GM19025 (cell line): ENCODE measurements around the gene NR1D1.

Experiments used
- ATAC-seq: cut with Tn5 transposase; IDR thresholded peaks from one replicate; pipeline ENCODE4 v1.9.1; 2021; ENCODE audit warnings: mild to moderate bottlenecking, low read depth, moderate library complexity; ENCODE audit not compliant: unreplicated experiment

Gene NR1D1

DNA sequence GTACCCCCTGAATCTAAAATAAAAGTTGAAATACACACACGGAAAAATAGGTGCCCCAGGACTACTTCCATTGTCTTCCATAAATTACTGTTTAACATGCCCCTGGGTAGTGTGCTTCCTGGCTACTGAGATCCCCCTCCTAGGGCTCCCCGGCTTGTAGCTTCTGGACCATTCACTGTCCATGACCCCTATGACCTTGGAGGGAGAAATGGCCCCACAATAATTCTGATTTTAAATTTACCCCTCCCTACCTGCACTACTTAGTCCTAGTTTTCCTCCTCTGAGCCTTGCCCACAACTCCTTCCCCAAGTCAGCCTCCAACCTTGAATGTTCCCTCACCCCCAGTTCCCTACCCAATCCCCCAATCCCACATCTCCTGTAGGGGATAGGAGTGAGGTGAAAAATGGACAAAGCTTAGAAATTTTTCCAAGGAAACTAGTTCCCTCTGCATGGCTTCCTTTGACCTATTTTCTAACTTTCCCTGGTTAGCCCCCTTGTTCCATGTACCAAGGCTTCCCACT lies 11.9 kb upstream of the NR1D1 start:
- ATAC-seq = no peak

DNA sequence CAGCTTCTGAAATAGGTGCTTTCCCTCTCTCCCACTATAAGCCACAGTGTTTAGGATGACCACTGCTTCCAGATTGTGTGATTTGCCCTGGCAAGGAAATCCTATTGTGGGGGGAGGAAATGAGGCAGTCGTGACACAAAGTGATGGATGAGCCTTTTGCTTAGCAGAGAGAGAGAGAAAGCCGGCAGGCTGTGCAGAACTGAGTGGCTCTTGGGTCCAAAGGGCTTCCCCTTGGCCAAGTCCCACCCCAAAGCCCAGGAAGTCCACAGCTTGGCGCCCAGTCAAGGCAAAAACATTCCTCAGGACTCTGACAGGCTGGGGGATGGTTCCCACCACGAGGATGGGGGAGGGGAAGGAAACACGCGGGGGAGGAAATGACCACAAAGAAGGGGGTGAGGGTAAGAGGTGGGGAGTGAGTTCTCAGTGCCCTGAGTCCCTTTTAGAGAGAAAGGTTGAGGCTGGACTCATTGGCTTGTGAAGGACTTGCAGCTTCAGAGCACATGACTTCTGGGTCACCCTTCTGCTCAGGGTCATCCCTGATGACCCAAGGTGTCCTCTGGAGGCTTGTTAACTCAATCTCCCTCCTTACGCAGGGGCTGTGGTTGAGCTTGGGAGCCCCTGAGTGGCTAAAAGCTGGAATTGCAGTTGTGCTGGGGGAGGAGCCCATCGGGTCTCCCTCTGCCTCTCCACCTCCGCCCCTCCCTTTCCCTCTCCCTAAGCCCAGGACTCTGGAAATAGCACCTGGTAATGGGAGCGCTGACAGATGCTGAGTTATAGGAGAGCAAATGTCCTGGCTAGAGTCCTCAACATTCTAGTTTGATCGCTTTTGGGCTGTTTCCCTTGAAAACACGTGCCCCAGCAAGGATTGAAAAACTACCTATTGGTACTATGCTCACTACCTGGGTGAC lies 11.1 kb upstream of the NR1D1 start:
- ATAC-seq = no peak

DNA sequence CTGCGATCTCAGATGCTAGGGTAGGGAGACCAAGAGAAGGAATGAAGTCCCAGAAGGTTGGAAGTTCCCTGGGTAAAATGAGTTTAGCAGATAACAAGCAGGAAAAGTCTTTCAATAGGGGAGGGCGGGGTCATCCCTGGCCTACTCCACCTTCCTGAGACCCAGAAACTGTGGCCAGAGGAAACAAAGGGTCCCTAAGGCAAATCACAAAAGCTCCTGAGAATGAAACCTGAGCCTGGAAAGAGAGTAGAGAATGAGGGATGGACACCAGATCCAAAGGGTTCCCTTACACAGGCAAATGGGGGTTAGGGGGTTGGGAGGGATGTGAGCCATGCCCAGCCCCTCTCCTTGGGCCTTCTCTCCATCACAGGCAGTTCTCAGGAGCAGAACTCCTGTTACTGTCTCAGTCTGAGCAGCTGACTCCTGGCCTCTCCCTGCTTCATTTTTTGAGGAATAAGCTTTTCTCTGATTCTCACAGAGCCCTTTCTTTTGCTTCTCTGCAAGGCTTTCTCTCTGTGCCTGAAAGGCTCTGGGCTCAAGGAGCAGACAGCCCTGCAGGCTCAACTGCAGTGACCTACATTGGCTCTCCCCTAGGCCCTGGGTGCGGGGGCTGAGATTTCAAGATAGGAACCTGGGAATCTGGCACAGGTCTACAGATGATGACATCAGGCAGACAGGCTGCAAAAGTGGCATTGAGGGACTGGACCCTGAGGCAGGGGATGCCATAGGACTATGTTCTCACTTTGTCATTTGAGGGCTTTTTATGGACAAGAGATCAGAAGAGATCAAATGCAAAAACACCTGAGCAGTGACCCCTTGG lies 9.8 kb upstream of the NR1D1 start:
- no peak for ATAC-seq

DNA sequence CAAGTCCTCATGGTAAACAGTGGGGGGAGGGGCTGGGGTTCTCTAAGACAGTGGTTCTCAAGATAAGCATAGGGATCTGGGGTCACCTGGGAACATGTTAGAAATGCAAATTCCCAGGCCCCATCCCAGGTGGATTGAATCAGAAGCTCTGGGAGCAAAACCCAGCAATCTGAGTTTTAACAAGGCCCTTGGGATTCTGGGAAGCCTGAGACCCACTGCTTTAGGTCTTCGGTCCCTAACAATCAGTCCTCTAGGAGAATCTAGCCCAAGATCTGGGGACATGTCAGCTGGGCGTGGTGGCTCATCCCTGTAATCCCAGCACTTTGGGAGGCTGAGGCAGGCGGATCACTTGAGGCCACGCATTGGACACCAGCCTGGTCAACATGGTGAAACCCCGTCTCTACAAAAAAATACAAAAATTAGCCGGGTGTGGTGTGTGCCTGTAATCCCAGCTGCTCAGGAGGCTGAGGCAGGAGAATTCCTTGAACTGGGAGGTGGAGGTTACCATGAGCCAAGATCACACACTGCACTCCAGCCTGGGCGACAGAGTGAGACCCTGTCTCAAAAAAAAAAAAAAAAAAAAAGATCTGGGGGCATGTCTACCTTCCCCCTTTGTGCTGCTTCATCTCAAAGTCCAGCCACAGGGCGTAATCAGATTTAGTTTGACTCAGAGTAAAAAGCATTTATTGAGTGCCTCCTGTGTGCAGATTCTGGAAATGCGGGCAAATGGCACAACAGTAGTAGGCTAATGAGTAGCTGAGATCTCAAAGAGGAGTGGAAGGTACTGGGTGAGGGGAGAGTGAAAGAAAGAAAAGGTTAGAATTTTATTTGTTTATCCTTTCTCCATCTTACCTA lies 8.8 kb upstream of the NR1D1 start:
- ATAC-seq = no peak

DNA sequence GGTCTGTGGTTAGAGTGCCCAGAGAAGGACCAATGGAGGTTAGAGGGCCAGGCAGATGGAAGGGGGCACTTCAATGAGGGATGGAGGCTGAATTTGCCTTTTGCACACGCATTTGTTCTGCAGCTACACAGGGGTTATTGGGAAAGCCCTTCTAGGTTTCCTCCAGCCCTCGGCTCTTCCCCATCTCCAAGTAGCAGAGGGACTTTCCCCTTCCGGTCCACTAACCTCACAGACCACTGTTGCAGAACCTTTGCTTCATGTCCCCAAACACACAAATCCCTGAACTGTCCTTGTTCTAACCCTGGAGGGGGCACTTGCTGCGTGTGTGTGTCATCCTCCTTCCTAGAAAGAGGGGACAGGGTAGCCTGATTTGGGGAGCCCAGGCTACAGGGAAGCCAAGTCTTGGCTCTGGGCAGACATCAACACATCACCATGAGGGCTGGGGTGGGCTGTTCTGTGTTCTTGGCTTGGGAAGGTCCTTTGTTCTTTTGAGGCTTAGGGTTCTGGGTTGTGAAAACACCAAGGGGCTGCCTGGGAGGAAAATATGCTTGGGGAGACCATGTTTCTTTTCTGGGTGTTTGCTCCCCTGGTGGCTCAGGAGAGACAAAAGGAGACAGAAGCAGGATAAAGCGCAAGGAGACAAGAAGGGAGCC lies 7.3 kb upstream of the NR1D1 start:
- ATAC-seq = no peak

DNA sequence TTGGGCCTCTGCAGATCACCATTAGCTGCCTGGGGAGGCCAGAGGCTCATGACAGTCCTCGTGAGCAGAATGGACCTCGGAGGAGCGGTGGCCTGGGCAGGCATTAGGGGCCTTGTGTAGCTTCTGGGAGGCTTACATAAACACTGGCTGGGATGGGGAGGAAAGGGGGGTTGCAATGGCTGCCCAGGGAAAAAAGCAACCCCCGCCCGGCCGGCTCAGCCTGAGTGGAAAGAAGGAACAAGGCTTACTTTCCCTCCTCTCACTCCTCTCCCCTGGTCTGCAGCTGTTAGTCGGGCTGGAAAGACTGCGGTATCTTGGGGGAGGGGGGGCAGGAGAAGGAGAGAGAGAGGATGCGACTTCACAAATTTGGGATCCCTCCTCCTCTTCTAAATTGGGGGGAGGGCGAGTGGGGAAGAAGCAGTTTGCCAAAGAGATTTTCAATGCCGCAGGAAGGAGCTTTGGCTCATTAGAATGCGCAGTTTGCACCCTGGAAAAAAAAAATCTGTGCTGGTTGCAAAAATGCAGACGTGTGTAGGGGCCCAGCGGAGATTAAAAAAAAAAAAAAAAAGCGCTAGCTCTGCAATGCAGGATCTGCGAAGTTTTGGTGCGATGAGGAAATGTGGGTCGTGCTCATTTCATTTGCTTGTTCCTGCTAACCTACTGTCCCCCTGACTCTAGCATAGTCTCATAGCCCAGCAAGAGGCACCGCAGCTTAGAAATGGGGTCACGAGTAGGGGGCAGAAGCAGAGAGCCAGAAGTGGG lies 6.6 kb upstream of the NR1D1 start:
- ATAC-seq = no peak

DNA sequence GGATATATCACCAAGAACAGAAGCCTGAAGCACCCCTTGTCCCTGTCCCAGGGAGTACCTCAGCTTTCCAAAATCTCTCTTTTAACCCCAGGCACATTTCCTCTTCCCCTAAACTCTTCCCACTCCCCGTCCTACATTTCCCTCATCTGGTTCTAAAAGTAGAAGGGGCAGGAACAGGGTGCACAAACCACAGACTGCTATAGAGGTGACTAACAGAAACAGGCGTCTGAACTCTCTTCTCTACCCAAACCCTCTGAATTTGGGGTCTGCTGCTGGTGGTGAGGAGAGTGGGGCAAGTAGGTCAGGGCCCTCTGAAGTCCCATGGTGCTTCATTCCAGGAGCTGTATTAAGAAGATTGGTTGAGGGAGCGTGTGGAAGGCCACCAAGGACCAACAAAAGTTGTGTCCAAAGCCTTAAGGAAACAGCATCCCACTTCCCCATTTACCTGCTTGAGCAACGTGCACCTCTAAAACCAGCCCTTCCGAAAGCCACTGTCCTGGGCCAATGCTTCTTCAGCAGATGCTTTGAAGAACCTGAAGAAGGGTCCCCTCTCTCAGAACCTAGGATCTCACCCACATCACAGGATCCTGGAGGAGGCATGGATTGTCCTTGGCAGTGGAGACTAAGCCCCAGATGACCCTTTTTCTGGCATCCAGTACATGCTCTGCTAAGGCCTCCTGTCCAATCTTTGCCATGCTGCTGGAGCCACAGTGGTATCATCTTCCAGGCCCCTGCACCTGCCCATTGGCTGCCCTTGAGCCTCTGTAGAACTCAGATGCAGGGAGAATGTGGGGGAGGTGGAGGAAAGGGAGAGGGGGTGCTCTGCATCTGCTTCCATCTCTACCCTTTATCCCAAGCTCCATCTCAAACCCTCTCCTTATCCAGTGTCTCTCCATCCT lies 5.7 kb upstream of the NR1D1 start:
- ATAC-seq = no peak

DNA sequence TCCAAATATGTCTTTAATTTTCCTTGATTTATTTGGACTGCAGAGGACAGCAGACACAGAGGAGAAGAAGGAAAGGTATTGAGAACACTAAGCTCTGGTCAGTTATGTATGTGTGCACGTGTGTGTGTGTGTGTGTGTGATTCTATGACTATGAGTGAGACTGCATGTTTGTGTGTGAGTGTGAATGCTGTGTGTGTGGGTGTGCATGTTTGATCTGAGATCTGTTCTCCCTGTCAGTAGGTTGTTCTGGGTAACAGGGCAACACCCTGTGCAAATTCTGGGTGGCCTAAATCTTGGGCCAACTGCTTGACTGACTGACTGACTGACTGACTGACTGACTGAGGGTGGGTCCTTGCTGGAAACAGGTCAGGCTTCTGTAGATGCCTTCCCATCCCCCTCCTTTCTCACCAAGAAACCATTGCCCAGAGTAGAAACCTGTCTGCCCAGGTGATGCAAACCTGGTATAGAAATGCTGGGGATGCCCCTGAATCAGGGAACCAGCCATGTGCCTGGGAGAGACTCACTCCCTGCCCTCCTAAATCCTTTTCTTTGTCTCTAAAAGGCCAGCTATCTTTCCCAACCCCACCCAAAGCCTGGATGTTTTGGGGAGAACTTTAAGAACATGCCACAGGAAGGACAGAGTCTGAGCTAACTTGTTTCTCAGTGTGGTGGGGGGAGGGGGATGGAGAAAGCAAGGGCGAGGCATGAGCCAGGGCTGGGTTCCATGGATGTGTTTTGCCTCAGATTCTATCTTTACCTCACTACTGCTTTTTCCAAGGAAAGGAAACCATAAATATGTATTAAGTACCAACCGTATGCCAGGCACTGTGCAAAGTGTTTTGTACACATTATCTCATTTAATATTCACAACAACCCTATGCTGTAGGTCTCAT lies 4.5 kb upstream of the NR1D1 start:
- no peak for ATAC-seq

DNA sequence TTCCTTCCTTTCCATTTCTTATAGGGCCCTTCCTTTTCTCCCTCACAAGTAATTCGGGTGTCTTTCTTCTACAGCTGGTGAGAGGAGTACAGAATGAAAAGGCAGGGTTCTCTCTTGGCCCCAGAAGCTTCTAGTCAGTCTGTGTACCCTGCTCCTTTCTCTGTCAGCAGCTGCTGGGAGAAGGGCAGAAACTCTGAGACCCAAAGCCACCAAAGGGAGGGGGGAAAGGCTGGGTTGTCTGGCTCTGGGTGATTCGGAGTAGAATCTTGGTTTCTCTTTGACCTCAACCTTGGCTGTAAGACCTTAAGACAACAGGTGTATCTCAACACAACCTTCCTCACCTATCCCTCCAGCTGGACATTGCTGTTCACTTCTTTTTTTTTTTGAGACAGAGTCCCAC lies 3.3 kb upstream of the NR1D1 start:
- no peak for ATAC-seq

DNA sequence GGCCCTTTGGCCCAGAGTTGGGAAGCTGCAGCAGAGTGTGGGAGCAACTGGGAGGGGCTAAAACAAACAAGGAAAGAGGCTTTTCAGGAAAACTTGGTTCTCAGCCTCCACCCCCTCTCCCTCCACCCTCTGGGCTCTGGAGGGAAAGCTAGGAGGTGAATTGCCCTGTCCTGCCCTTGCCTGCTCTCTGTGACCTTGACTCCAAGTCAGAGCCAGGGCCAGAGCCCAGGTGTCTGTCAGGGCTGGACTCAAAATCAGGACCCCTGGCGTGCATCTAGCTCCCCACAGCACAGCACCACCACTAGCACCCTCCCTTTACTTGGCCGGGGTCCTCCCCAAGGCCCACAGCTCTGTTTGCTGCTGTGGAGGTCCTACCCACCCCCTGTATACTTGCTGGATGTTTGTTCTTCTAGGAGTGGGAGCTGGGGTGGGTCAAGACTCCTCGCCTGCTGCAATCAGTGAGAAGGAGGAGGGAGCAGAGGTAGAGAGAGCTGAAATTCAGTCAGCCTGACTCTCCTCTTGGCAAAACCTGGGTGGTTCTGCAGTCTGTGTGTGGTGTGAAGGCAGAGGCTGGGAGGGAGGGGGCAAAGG lies 2.8 kb upstream of the NR1D1 start:
- ATAC-seq = no peak

DNA sequence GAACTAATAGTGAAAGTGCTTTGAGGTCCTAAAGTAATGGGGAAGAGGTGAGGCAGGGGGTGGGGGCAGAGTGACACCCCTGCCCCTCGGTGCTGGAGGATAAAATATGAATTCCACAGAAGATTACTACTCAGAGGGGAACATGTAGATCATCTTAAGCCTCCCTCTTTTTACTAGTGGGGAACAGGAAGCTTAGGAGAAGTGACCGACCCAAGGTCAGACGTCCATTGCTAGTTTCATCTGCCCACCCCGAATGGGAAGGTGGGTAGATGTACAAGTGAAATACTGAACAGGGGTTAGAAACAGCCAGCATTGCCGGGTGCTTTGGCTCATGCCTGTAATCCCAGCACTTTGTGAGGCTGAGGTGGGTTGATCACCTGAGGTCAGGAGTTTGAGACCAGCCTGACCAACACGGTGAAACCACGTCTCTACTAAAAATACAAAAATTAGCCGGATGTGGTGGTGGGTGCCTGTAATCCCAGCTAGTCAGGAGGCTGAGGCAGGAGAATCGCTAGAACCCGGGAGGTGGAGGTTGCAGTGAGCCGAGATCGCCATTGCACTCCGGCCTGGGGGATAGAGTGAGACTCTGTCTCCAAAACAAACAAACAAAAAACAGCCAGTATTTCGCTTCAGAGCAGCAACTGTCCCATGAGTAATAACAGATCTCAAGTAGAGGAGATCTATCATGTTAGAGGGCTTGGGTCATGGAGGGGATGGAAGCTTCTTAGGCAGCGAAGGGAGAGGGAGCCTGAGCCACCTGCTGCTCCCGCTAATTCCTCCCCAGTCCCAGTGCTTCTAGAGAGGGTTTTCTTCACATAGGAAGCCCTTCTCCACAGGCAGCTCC lies 1.2 kb upstream of the NR1D1 start:
- no peak for ATAC-seq

DNA sequence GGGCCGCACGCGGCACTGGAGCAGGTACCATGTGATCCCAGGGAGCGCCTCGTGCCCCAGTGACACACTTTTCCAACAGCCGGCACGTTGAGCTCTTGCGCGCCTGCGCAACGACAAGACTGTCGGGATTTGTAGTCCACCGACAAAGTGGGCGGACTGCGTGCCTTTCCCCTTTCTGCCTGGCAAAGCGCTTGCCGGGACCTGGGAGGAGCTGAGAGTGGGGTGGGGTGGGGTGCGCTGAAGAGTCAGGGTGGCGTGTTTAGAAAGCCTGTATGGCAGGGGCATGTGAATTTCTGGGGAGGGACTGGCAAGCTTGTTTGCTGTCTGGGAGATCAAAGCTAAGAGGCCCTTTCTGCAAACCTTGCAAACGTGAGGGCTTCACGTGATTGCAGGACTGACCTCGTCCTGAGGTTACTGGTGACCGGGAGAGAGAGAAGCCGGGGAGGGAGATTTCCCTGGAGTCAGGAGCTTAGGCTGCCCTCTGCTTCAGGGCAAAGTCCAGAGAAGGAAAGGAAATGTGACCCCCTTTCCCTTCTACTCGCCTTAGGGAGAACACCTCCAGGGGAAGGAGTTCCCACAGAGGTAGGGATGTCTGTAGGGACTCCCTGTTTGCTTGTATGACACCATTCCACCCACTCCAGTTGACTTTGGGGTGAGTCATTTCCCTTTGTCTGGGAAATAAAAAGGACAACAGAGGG lies 429 bp upstream of the NR1D1 start:
- peak; percentile 26 for ATAC-seq

DNA sequence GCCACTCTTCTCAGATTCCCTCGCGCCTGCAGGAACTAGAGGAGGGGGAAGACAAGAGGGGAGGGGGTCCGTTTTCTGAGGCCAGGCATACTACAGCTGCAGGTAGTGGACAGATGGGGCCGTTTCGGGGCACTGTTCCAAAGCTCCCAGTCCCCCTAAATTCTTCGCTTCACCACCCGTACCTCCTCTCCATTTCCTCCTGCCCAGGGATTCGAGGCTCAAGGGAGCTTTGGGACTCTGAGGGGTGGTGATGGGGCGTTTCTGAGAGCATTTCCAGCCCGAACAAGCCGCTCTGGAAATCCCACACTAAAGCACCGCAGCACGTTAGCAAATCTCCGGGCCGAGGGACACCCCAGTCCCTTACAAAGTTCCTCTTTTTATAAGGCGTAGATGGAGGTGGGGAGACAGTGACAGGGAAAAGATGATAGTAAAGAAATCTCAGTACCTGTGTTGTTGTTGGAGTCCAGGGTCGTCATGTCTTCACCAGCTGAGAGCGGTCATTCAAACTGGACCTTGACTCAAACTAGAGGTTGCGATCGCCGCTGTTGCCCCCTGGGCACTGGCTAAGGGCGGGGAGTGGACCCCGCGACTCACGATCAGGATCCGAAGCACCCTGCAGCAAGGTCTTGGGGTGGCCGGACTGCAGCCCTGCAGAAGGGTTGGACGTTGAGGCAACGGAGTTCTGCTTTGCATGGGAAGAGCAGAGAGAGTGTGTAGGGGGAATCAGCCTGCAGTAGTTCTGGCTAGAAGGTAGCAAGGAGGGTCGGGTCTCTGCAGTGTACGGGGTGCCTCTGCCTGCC lies 570 bp downstream of the NR1D1 start:
- ATAC-seq = no peak

DNA sequence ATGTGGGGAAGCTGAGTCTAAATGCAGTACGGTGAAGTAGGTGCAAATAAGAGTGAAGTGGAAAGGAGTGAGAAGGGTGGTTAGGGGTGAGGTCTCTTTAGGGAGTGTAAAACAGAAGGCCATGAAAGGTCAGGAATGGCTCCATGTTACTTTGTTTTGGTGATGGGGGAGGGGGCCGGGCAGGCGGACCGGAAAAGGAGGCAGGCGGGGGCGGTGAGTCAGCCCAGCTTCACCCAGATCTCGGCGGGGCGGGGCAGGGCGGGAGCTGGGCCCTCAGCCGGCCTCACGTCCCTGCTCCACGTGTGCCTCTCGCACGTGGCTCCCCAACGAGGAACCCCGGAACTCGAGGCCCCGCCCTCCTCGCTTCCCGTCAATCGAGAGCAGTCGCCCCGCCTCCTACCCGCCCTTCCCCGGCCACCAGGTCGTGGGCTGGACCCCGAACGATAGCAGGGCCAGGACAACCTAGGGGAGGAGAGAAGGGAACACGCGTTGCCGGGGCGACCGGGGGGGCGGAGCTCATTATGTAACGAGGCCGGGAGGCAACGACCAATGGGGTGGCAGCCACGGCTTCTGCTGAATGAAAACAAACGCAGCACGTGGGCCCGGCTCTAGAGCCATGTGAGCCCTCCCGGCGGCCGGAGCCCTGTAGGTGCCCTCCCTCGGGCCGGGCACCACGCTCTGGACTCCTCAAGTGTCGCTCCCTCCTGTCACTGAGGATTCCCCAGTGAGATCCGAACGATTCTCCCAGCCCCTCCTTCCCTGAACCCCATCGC lies 1.4 kb downstream of the NR1D1 start:
- ATAC-seq = peak; percentile 63
